Mesothelial cell of epicardium (in vitro differentiated cells): ENCODE results near the gene ACTC1. TPM values are rescaled to one million over a fixed set of nuclear protein-coding genes. Genes with fewer than 3 reads are reported as not detected.

Source experiments
- DNase-seq, 2 experiments: peaks; one replicate each; pipeline ENCODE4 v3.0.0; 2021; ENCODE audit warnings: low spot score in 2 of 2; ENCODE audit not compliant: unreplicated experiment in 2 of 2
- H3K27ac Mint-ChIP-seq: 2 replicates; pipeline ENCODE4 v1.8.0; 2021; ENCODE audit warnings: mixed read lengths
- H3K27me3 Mint-ChIP-seq: 2 replicates; pipeline ENCODE4 v1.8.0; 2021; ENCODE audit warnings: low read depth, mixed read lengths
- H3K36me3 Mint-ChIP-seq: 2 replicates; pipeline ENCODE4 v1.8.0; 2021; ENCODE audit warnings: mixed read lengths
- H3K4me1 Mint-ChIP-seq: 2 replicates; pipeline ENCODE4 v1.8.0; 2021; ENCODE audit warnings: mixed read lengths
- H3K4me3 Mint-ChIP-seq: 2 replicates; pipeline ENCODE4 v1.8.0; 2021; ENCODE audit warnings: mild to moderate bottlenecking, moderate library complexity, mixed read lengths
- H3K9me3 Mint-ChIP-seq: 2 replicates; pipeline ENCODE4 v1.8.0; 2021; ENCODE audit warnings: mixed read lengths
- total RNA-seq: library from RNA; stranded (reverse); gene quantifications from 3 replicates; pipeline ENCODE4 v1.2.1, GENCODE V29; 2021
- TF ChIP-seq, protein P1 (sequence below): fragments of 200-600 bp; sonication (generic); IDR thresholded peaks from one replicate; pipeline ENCODE4 v1.5.0; 2021; ENCODE audit warnings: antibody characterized with exemption; ENCODE audit not compliant: unreplicated experiment

ACTC1 gene
- total RNA-seq, 1 donor from 2014 or later: 5.4 TPM

DNA sequence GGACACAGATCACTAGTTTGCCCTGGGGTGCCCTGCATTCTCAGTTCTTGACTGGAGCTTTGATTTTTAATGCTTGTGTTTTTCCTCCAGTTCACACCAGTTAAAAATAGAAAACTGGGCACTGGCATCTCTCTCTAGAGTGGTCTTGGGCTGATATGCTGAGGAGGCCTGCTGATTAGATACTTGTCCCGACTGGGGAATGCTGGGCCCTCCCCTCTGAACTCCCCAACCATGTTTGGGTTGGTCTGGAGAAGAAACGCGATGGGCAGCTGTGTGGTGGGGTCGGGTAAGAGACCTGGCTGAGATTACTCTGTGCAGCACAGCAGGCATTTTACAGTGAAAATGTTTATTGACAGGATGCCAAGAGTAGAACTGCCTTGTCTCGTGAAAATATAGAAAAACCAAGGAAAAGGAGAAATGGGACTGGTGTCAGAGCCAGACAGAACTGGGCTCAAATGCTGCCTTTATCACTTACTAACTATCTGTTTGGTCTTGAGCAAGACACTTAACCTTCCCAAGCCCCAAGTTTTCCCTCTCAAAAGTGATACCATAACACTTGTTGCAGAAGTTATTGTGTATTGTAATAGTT, 1.6 kb upstream of the ACTC1 start:
- Mint-ChIP-seq H3K36me3 (no peaks in the 10 kb centered on the region), H3K4me3 (no peak overlapping the region), H3K4me1 (peaks cover 25% of the 10 kb centered on the region), H3K27ac (no peak overlapping the region), H3K9me3 (no peaks in the 10 kb centered on the region), H3K27me3 (peaks cover 33% of the 10 kb centered on the region)
- DNase-seq: no peak
- TF ChIP-seq, protein P1, sequence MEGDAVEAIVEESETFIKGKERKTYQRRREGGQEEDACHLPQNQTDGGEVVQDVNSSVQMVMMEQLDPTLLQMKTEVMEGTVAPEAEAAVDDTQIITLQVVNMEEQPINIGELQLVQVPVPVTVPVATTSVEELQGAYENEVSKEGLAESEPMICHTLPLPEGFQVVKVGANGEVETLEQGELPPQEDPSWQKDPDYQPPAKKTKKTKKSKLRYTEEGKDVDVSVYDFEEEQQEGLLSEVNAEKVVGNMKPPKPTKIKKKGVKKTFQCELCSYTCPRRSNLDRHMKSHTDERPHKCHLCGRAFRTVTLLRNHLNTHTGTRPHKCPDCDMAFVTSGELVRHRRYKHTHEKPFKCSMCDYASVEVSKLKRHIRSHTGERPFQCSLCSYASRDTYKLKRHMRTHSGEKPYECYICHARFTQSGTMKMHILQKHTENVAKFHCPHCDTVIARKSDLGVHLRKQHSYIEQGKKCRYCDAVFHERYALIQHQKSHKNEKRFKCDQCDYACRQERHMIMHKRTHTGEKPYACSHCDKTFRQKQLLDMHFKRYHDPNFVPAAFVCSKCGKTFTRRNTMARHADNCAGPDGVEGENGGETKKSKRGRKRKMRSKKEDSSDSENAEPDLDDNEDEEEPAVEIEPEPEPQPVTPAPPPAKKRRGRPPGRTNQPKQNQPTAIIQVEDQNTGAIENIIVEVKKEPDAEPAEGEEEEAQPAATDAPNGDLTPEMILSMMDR: no peak

DNA sequence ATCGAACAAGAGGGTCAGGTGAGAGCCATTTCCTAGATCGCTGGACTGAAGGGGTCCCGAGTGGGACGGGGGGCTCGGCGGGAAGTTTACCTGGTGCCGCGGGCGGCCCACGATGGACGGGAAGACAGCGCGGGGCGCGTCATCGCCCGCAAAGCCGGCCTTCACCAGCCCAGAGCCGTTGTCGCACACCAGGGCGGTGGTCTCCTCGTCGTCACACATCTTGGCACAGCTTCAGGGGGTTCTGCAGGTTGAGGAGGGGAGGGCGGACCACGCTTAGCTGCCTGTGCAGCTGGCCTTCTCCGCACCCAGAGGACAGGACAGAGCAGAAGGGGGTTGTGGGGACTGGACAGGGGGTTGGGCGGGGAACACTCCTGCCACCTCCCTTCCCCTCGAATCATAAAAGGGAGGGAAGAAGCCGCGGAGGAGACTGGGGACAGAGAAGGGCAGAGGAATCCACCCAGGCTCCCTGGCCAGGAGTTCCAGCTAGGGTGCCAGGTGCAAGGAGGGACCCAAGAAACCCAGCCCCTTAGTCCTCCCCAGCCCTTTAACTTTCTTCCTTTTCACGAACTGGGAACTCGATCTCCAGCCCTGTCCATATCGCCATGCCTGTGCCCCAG, 651 bp downstream of the ACTC1 start:
- no peaks in the 10 kb centered on the region for H3K9me3 Mint-ChIP-seq
- no peak overlapping the region for H3K27ac Mint-ChIP-seq
- TF ChIP-seq, protein P1: no peak
- H3K27me3 Mint-ChIP-seq: peaks cover 33% of the 10 kb centered on the region
- H3K4me3 Mint-ChIP-seq: peak overlapping the region; percentile 63
- no peak for DNase-seq
- peaks cover 16% of the 10 kb centered on the region for H3K4me1 Mint-ChIP-seq
- H3K36me3 Mint-ChIP-seq: no peaks in the 10 kb centered on the region

DNA sequence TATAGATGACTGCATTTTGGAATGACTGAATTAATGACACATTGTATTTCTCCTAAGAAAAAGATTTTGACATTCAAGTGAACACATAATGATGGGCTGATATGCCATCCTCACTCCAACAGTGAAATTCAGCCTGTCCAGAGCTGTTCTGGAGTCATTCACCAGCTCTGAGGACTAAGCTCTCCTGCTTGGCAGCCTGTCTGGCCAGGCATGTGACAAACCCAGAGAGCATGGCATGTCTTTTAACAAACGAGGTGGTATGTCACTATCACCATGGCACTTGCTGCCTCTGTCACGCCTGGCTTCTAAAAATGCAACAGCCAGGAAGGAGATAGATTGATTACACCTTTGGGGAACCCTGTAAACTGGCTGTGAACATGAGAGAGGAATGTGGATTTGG, 1.4 kb downstream of the ACTC1 start:
- Mint-ChIP-seq H3K9me3 (no peaks in the 10 kb centered on the region), H3K36me3 (no peaks in the 10 kb centered on the region), H3K27ac (no peak overlapping the region), H3K4me1 (peaks cover 9% of the 10 kb centered on the region), H3K4me3 (peak overlapping the region; percentile 1), H3K27me3 (peaks cover 33% of the 10 kb centered on the region)
- DNase-seq: no peak
- TF ChIP-seq, protein P1: no peak

DNA sequence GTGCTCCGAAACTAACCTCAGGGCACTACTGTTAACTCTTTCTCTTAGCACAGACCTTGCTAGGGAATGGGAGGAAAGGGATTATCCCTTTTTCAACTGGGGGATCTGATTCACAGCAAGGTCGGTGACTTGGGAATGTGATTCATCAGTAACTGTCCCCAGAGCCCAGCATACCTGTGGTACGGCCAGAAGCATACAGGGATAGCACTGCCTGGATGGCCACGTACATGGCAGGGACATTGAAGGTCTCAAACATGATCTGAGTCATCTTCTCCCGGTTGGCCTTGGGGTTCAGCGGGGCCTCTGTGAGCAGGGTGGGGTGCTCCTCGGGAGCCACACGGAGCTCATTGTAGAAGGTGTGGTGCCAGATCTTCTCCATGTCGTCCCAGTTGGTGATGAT, 2.3 kb downstream of the ACTC1 start:
- Mint-ChIP-seq H3K4me1 (peaks cover 9% of the 10 kb centered on the region), H3K9me3 (no peaks in the 10 kb centered on the region), H3K4me3 (no peak overlapping the region), H3K27ac (no peak overlapping the region), H3K36me3 (no peaks in the 10 kb centered on the region), H3K27me3 (peaks cover 33% of the 10 kb centered on the region)
- no peak for DNase-seq
- TF ChIP-seq, protein P1: no peak

DNA sequence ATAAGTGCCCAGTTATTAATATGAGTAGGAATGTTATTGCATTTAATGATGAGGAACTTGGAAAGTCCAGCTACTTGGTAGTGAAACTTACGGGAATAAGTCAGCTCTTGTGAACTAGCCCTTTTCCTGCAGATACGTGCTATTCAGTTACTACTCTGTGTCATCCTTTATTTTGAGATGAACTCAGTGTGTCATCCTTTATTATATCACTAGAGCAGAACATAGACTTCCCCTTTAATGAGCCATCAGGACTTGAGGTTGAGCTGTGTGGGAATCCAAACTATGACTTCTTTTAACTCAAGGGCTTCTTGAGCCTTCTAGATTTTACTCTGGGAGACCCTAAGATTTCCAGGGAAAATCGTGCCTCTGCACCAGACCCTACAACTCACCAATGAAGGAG, 3.6 kb downstream of the ACTC1 start:
- Mint-ChIP-seq H3K27me3 (peaks cover 28% of the 10 kb centered on the region), H3K36me3 (no peaks in the 10 kb centered on the region), H3K4me3 (no peak overlapping the region), H3K4me1 (peaks cover 9% of the 10 kb centered on the region), H3K9me3 (no peaks in the 10 kb centered on the region), H3K27ac (no peak overlapping the region)
- DNase-seq: no peak
- TF ChIP-seq, protein P1: no peak
